Measurements from ENCODE around the gene FARP1. TPM values are rescaled to one million over a fixed set of nuclear protein-coding genes. Genes with fewer than 3 reads are reported as not detected.

FARP1 gene
- total and polyA plus RNA-seq, 2 of the 8 experiments (the other 6 are each of a cell fraction or from before 2014, with no cell fraction given): 24.7 to 104 TPM

DNA sequence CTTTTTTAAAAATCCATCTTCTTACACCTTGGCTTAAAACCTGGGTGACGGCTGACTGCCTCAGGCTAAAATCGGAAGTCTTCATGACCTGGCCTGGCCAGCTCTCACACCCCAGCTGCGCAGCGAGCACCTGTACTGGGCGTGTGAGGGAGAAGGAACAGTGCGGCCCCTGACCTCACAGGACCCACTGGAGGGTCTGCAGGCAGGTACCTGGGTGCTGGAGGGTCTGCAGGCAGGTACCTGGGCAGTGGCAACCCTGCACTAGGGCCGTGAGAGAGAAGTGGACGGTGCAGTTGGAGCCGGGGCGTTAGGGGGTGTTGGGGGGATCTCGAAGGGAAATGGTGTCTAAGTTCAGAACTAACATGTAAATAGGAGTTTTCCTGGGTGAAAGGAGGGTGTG, 289.7 kb downstream of the FARP1 start:
- WGBS, 2 experiments (ENCODE audit: extremely low coverage in 1 of 2, insufficient coverage in 1 of 2, insufficient read length in 1 of 2, insufficient replicate concordance in 2 of 2, low coverage in 1 of 2, low lambda C conversion rate in 2 of 2, missing lambda C conversion rate in 1 of 2): 95% methylated on average over 11 of the region's 11 CpGs; no CpG with 5 or more reads in 1 of the 2 experiments
- Histone ChIP-seq H3K4me1 (replicated peaks in 1 of 4; ENCODE audit: control insufficient read depth in 3 of 4, insufficient read depth in 4 of 4, low read length in 3 of 4) (0 out of 7 replicates have a peak, but pooled peaks cover 0 to 2% (median 0%) of the 10 kb centered on the region in 4 experiments), H4K20me1 (replicated peaks in 1 of 2; ENCODE audit: control insufficient read depth in 1 of 2, insufficient read depth in 2 of 2, low read length in 2 of 2) (peaks cover 0 to 2% of the 10 kb centered on the region in 2 experiments), H2BK12ac (ENCODE audit: low read depth, low read length) (no peak overlapping the region), H2BK5ac (ENCODE audit: low read depth, low read length) (no peak overlapping the region), H2BK20ac (ENCODE audit: low read length) (no peak overlapping the region), H2AK5ac (ENCODE audit: low read depth, low read length) (no peak overlapping the region), H2BK120ac (replicated peaks; ENCODE audit: low read depth, low read length) (no peak overlapping the region), H4K8ac (ENCODE audit: extremely low read depth, insufficient read depth, low read length) (no peak overlapping the region), H3K23ac (ENCODE audit: insufficient read length) (no peak overlapping the region), H3K79me1 (ENCODE audit: low read depth, low read length) (no peaks in the 10 kb centered on the region), H3K56ac (replicated peaks; ENCODE audit: insufficient read length, low read depth, low read length) (no peak overlapping the region), H3K36me3 (ENCODE audit: control insufficient read depth in 2 of 4, insufficient read depth in 4 of 4, low read length in 3 of 4) (peaks cover 0 to 3% (median 0%) of the 10 kb centered on the region in 4 experiments; a peak in 1 of 8 replicates), H3K9me3 (ENCODE audit: insufficient read depth in 2 of 2, low read depth in 1 of 2, low read length in 1 of 2) (no peaks in the 10 kb centered on the region), H3K4me2 (ENCODE audit: insufficient read depth in 1 of 2, low read depth in 2 of 2, low read length in 2 of 2) (no peak overlapping the region), H4K91ac (replicated peaks; ENCODE audit: insufficient read length, low read length) (no peak overlapping the region), H3K79me2 (ENCODE audit: control insufficient read depth in 1 of 2, insufficient read depth in 2 of 2, low read length in 2 of 2) (no peaks in the 10 kb centered on the region), H3K27ac (ENCODE audit: low read depth, low read length) (no peak overlapping the region), H4K5ac (ENCODE audit: insufficient read length, low read depth, low read length) (no peak overlapping the region), H2AFZ (ENCODE audit: low read length) (no peak overlapping the region), H3K23me2 (ENCODE audit: low read depth, low read length) (no peaks in the 10 kb centered on the region), H3K4me3 (ENCODE audit: extremely low read depth in 1 of 4, insufficient read depth in 2 of 4, low read depth in 3 of 4, low read length in 4 of 4) (no peak overlapping the region), H3K14ac (ENCODE audit: insufficient read length) (no peak overlapping the region), H3K27me3 (replicated peaks in 1 of 4; ENCODE audit: control insufficient read depth in 3 of 4, extremely low read depth in 1 of 4, insufficient read depth in 3 of 4, low read length in 3 of 4) (no peaks in the 10 kb centered on the region), H3K4ac (replicated peaks; ENCODE audit: insufficient read length, low read depth, low read length) (no peak overlapping the region), H3K9ac (replicated peaks in 1 of 4; ENCODE audit: extremely low read depth in 1 of 4, low read depth in 3 of 4, low read length in 3 of 4) (no peak overlapping the region), H2BK15ac (ENCODE audit: low read length) (no peak overlapping the region), H3K18ac (ENCODE audit: extremely low read depth, low read length) (no peak overlapping the region)
- no peak for FAIRE-seq
- no peak for DNase-seq (ENCODE audit: low read depth in 1 of 2, low spot score in 2 of 2)
- ChIA-PET CTCF (ENCODE audit: partially characterized antibody) (interaction anchor here (1.2 to 6.4 kb wide), 4 partner anchors 14 to 399 kb away, joined by 3 to 53 read pairs (median 6); no protein-coding TSS in a partner anchor), POLR2A (ENCODE audit: partially characterized antibody) (no interaction called here)
- TF ChIP-seq ATF2 (IDR thresholded peaks at IDR 0.05; ENCODE audit: low read length) (no peak), NRF1 (IDR thresholded peaks at IDR 0.05; ENCODE audit: low read depth, low read length) (no peak), SIRT6 (IDR thresholded peaks at IDR 0.05; ENCODE audit: low read length) (no peak), CBX8 (IDR thresholded peaks at IDR 0.05; ENCODE audit: borderline replicate concordance, low read depth, low read length) (no peak), ASH2L (IDR thresholded peaks at IDR 0.05; ENCODE audit: low read length) (no peak), CHD1 (IDR thresholded peaks at IDR 0.05; ENCODE audit: low read depth, low read length) (no peak), CTBP2 (IDR thresholded peaks at IDR 0.05; ENCODE audit: borderline replicate concordance, insufficient read depth, insufficient read length, low read length) (no peak), ZNF274 (IDR thresholded peaks at IDR 0.05; ENCODE audit: borderline replicate concordance, extremely low read depth, low read length) (no peak), POLR2AphosphoS5 (IDR thresholded peaks at IDR 0.05; ENCODE audit: low read depth, low read length) (no peak), EGR1 (IDR thresholded peaks at IDR 0.05; ENCODE audit: borderline replicate concordance, low read depth, low read length) (no peak), RNF2 (IDR thresholded peaks at IDR 0.05; ENCODE audit: borderline replicate concordance, low read depth, low read length, missing control alignments, poor library complexity, severe bottlenecking) (no peak)
- TF ChIP-seq, protein P1, sequence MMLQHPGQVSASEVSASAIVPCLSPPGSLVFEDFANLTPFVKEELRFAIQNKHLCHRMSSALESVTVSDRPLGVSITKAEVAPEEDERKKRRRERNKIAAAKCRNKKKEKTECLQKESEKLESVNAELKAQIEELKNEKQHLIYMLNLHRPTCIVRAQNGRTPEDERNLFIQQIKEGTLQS (IDR thresholded peaks at IDR 0.05; ENCODE audit: insufficient read depth, low read depth, low read length): no peak

Data from H1 (cell line).